HG03066 (cell line): Measurements from ENCODE around the gene AMPH.

Experiments used
- ATAC-seq: cut with Tn5 transposase; IDR thresholded peaks from one replicate; pipeline ENCODE4 v1.9.1; 2021; ENCODE audit warnings: low read depth; ENCODE audit not compliant: unreplicated experiment

AMPH gene

DNA sequence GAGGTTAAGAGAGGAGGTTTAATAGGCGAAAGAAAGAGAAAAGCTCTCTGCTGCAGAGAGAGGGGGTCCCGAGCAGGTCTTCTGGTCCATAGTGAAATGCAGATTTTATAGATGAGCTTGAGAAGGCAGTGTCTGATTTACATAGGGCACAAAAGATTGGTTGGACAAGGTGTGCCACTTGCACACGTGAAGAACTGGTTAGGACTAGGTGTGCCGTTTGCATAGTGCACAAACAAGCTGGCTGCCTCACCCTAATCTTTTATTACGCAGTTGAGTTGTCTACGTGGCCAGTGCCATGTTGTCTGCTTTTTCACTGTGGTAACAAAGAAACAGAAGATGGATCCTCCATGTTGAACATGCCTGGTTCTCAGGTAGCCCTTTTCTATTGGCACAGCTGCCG, 82.6 kb downstream of the AMPH start:
- no peak for ATAC-seq

DNA sequence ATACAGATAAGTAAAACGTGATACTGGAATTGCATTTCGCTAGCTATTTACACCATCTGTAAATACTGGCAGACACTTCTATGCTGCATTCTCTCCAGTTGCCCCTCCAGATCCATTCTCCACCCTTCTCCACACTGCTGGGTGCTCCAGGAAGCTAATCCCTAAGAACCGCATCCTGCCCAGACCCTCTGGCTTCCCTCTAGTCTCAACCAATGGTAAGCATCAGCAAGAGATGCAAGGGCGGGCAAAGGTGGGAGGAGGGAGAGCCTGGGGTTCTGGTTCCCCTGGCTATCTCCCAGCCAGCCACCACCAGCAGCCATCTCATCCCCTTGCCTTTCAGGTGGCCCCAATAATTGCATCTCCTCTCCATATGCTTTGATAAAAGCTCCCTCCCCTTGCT, 84.4 kb downstream of the AMPH start:
- ATAC-seq = no peak

DNA sequence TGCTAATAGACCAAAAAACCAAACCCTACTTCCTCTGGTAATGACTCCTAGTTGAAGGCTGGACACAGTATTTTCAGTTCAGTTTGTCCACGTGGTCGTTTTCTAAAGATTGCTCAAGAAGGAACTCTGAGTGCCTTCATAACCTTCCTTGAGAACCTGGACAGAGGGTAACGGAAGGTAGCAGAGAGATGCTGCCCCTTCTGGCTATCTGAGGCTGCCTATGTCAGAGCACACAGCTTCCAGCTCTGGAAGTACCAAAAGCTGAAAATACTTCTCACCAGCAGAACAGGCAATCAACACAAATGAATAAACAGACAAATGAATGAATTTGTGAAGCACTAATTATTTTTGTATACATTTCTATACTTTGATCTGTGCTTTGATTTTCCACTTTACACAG, 85.2 kb downstream of the AMPH start:
- ATAC-seq = no peak

DNA sequence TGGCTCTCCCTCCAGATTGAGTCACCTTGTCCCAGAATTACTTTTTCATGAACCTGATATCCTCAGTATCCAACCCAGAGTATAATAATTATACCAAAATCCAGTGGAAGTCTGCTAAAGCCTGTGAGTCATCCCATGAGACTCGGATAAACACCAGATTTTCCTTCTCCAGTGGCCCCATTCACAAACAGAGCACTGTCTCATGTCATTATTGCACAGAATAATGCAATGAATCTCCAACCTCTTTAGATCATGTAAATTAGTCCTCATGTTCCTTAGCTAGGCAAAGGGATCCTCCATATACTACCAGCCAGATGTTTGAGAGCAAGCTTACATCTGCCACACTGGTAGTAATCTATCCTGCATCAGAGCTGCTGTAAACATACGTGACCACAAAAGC, 89.0 kb downstream of the AMPH start:
- no peak for ATAC-seq

DNA sequence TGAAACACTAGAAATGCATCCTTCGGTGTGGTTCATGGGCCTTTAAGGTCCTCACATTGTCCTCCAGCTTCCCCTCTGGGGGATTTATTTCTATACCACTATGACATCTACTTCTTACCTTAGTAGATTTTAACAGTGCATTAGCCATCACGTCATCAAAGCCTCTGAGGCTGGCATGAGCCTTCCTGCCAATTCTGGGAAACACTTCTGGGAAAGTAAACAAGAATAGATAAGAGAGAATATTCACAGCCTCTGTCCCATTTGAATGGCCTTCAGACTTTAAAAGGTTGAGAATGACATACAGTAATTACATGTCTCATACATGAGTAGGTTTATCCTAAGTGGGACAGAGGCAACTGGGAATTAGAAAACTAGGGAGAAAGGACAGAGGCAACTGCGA, 89.7 kb downstream of the AMPH start:
- ATAC-seq = no peak

DNA sequence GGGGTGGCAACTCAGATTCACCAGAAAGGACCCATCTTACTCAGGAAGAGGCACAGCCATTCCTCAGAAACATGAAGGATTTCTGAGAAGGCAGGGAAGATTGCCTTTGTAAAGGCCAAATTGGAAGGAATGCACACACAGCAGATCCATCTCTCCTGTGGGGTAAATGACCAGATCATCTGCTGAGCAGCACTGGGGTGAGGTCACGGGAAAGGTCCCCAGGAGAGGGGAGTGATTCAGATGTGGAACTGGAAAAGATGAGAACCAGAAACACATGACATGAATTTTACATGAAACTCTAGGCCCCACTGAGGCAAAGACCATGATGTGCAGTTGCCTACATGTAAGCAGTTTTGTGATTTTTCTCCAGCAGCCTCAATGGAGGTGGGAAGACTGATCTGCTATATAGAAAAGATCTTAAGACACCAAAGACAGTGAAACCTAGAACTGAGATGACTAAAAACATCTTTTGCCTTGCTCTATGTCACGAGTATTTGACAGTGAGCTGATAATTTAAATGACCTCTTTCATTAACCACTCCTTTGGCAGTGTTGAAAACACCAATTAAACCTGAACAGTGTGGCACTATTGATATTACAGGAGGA, 91.6 kb downstream of the AMPH start:
- no peak for ATAC-seq

DNA sequence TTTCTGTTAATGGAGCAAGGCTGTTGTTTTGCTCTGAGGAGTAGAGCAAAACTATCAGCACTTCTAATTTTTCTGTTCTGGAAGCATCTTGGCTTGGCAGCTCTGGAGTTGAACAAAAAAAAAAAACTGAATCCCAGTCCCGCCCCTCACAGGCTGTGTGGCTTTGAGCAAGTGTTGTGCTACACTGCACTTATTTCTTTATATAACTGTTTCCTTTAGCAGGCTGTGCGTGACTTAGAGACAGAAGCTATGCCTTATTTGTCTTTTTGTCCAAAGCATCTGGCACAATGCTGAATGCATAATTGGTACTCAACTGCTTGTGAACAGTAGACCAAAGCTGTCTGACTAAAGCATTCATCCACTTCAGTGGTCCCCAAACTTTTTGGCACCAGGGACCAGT, 96.1 kb downstream of the AMPH start:
- ATAC-seq = no peak

DNA sequence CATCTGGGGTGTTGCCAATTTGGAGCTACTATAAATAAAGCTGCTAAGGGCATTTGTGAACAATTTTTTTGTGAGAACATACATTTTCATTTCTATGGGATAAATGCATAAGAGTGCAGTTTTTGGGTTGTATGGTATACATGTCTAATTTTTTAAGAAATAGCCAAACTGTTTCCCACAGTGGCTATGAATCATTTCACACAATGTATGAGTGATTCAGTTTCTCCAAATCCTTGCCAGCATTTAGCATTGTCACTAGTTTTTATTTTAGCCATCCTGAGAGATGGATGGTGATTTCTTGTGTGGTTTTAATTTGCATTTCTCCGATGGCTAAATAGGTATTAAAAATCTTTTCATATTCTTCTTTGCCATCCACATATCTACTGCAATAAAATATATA, 105.3 kb downstream of the AMPH start:
- ATAC-seq = no peak

DNA sequence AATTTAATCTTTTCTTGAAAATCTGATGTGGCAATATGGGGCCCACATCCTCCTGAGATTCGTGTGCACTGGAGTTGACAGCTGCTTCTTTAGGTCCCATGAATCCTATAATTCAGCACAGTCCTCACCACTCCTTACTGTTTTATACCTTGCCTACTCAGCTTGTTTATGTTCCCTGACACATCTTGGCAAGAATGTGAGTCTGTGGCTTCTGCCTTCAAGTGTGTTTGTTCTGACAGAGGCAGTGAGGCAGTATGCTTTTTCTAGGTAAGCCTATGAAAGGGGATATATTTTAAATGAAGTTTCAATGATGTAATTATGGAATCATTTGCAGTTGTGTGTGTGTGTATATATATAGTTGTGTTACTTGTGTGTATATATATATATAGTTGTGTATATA, 106.4 kb downstream of the AMPH start:
- no peak for ATAC-seq

DNA sequence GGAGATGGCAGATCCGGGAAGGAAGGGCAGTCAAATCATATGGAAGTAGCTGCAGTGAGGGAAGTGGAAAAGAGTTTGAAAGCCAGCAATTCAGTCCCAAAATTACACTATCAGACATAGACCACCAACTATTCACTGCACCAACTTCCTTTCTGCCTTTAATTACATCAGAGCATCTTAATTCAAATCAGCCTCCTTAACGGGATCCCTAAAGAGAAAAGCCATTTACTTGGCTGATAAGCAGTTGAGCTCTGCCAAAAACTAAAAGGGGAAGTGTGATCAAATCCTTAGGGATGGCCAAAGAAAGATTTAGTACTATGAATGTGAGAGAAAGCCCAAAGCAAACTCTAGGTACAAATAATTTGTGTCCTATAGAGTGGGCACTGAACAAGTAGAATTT, 110.4 kb downstream of the AMPH start:
- no peak for ATAC-seq

DNA sequence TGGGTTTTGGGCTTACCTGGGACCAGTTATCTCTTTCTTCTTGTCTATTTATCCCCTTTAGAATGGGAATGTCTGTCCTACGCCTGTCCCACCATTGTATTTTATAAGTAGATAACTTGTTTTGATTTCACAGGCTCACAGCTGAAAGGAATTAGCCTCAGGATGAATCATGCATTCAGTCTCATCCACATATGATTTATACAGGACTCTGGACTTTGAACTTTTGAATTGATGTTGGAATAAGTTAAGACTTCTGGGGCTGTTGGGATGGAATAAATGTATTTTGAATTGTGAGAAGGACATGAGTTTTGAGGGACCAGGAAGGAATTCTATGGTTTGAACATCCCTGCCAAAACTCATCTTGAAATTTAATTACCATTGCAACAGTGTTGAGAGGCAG, 112.6 kb downstream of the AMPH start:
- ATAC-seq = no peak

DNA sequence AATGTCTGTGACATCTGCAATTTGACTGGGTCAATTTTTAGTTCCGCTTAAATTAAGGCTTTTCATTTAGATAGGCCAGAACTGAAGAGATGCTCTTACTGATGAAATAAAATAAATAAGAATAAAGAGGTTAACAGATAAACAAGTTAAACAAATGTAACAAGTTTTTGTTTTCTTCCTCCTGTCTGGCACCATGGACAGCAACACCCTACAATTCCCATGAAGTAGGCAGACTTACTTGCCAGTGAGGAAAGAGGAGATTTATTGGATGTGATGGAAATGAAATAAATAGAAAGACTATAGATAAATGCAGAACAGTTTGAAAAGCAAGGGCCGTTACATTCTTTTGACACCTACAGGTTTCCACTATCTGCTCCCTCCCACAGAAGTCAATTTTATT, 118.5 kb downstream of the AMPH start:
- no peak for ATAC-seq

DNA sequence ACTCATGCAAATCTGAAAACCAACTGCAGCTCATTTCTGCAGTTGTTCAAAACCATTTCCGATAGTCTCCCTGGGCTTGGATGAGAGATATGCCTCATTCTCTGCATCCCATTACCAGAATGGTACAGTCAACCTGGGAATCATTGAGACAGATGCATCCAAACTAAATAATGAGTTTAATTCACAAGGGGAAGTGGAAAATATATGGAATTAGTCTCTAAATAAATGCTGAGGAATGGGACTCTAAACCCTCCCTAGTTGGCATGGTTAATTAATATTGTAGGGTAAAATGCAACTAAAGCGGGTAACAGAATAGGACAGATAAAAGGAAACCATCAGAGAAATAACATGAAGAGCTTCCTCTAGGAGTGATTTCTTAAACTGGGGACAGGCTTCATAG, 118.9 kb downstream of the AMPH start:
- ATAC-seq = no peak

DNA sequence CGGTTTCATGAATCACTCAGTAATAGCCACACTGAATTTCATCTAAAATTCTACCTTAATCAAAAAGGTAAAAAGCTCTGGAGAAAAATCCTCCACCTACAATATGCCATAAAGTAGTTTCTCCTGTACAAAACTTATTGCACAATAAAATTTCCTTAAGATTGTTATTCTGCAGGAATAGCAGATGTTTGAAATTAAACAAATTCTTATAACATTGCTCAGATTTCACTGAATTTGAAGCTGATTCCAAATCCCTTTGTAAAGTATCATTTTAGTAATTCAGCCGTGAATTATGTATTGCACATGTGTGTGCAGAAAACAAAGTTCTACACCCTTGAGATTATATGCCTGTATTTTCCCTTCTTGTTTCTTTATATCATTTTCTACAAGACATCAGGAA, 123.8 kb downstream of the AMPH start:
- ATAC-seq = no peak

DNA sequence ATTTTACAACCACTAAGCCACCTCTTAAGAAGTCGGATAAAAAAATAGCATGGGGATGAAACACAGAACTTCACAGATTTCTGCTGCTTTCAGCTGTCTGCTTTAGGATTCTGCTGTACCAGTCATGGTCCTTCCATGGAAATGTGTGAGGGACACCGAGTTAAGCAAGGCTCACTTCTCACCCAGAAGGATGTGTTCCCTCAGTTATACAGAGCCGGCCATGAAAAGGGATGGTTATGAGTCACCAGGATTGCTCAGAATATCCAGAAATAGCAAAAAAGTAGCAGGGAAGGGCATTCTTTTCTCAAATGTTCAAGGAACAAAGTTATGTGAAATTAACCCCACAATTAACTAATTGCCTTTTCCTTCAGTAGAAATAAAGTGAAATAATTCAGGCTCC, 124.4 kb downstream of the AMPH start:
- no peak for ATAC-seq

DNA sequence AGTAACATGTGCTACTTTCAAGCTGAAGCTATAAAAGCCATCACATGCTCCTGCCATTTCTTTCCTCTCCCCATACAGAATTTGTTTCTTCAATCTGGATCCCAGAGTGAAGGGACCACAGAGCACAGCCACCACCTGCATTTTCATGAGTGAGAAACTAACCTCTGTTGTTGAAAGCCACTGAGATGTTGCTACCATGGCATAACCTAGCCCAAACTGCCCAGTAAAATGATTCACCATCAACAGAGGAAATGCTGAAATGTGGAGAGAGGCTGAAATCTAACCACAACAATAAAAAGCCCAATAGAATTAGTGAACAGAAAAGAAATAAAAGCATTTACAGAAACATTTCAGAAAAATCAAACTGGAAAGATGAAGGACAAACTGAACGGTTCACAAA, 125.2 kb downstream of the AMPH start:
- no peak for ATAC-seq

DNA sequence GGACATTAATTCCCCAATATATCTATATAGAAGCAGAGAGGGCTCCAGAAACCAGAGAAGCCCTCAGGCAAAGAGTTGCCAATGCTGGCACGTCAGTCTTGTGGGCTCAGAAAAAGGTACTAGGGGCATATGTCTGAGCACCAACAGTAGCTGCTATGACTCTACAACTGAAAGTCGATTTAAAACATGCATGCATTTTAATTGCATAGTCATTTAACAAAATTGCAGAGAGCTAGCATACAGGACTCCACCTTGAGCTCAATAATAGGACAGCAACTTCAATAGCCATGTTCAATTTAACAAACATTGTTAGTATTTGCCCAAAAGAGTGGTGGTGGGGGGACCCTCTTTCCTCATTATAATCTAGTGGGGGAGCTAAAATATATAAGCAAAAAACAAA, 126.5 kb downstream of the AMPH start:
- no peak for ATAC-seq

DNA sequence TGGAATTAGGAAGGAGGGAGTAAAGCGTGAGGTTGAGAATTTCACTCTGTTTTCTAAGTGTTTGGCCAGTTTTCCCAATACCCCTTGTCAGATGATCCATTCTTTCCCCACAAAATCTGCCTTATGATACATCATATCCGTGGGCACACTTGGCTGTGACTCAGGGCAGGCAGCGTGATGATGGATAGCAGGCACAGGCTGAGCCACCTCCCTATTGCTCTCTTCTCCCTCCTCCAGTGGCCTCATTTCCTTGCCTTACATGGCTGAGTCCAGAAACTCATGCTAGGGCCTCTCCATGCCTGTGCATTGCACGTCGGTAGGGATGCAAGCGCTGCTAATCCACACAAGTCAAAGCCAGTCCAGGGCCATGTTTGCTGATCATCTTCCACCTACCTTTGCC, 128.3 kb downstream of the AMPH start:
- ATAC-seq = no peak

DNA sequence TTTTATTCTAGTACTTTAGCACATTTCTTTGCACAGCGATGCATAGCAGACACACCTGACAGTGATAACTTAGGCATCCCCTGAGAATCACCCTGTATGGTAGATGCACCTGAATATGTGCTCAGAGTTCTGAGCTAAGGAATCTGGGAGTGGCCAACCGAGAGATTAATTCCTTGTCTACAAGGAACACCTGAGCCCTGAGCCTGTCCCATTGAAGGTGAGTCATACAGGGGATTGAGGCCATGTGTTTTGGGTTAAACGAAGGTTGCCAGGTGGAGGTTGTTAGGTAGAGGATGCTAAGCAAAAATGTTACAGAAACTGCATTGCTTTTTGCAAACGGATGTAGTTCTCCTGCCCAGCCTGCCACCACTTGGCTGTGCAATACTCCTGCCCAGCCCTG, 128.9 kb downstream of the AMPH start:
- no peak for ATAC-seq

DNA sequence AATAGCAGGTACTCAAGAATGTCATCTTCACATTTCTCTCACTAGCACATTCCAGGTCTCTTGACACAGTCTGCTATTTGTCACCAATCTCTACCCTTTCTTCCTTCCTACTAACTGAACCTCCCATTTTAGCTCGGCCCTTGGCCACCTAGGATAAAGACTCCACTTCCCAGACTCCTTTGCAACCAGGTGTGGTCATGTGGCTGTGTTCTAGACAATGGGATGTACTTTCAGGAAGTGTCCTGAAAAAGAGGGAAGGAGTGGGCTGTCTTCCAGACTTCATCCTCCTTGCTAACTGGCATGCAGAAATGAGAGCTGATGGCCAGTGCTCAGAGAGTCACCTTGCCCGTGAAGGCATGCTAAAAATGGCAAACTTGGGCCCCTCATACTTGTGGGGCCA, 139.2 kb downstream of the AMPH start:
- no peak for ATAC-seq

DNA sequence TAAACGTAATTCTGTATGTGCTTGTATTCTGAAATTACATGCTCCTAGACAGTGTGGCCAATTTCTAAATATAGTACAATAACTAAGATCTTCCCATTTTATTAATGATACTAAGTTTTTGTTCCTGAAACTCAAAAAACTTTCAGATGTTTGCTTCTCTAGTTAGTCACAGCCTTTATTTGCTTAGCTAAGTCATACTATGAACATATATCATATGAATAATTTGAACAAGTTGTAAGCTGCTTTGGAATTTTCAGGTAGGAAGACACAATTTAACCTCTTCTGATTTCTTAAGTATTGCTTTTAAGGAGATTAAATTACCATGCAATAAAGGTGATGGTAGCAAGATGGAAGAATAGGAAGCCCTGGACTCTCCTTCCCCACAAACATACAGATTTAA, 148.7 kb downstream of the AMPH start:
- ATAC-seq = no peak

DNA sequence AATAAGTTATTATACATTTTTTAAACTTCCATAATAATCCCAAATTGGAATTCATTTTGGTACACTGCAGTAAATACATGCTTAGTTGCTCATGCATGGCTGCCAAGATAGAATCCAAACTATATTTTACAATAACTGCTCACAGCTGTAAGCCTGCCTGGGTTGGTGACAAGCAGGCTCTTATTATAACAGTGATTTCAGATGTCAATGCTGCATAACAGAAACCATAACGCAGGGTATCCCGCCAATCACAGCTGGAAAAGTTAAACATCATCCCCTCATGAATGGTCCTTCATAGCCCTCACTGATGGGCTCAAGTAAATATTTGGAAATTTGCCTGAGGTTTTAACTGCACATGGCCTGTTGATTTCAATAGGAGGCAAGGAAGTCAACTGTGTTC, 149.8 kb downstream of the AMPH start:
- ATAC-seq = no peak

DNA sequence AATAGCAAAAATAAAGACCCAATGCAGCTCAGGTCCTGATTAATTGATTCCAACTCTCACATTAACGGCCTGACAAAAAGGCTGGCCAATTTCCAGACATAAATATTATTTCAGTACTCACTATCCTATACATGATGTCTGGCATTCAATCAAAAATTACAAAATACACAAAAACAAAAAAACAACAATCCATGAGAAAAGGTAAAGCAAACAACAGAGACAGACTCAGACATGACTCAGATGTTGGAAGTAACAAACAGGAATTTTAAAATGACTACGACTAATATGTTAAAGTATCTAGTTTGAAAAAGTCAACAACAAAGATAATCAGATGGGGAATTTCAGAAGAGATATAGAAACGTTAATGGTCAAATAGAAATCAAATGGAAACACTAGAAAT, 152.8 kb downstream of the AMPH start:
- ATAC-seq = no peak
